Activated CD8-positive, alpha-beta T cell treated with anti-CD3 and anti-CD28 coated beads, Interleukin-2, amount 10 ng/mL, durations not matched to agents 7 days and 5 days (primary cell): ENCODE data around the gene NKAIN2. TPM values are rescaled to one million over a fixed set of nuclear protein-coding genes. Genes with fewer than 3 reads are reported as not detected.
"Not testable (repeated sequence)": the region's sequence is repeated elsewhere in the genome, so short reads cannot be mapped to it uniquely, and the experiment has no call there.

Experiments
- ATAC-seq: fragments of 150-1000 bp; cut with Tn5 transposase; one replicate; pipeline ENCODE4 v1.10.0; 2021; ENCODE audit warnings: moderate library complexity
- CTCF ChIA-PET: fragments of 350-600 bp; sonication (Branson Sonifier 250); formaldehyde crosslinking; loops from one replicate; lab custom pipeline; 2021; ENCODE audit warnings: antibody characterized with exemption; lab: Charles Lee
- POLR2A ChIA-PET: fragments of 350-600 bp; sonication (Branson Sonifier 250); formaldehyde crosslinking; loops from one replicate; lab custom pipeline; 2021; ENCODE audit warnings: antibody characterized with exemption; lab: Charles Lee
- DNase-seq: peaks from one replicate; pipeline ENCODE4 v3.0.0-alpha.2; 2020
- H3K27ac Mint-ChIP-seq: one replicate; pipeline ENCODE4 v1.8.0; 2021; ENCODE audit warnings: mild to moderate bottlenecking, mixed read lengths
- H3K27me3 Mint-ChIP-seq: one replicate; pipeline ENCODE4 v1.8.0; 2021; ENCODE audit warnings: low read depth, mixed read lengths
- H3K36me3 Mint-ChIP-seq: one replicate; pipeline ENCODE4 v1.8.0; 2021; ENCODE audit warnings: low read depth, mixed read lengths
- H3K4me1 Mint-ChIP-seq: one replicate; pipeline ENCODE4 v1.8.0; 2021; ENCODE audit warnings: low read depth, mixed read lengths
- H3K4me3 Mint-ChIP-seq: one replicate; pipeline ENCODE4 v1.8.0; 2021; ENCODE audit warnings: mild to moderate bottlenecking, mixed read lengths
- H3K9me3 Mint-ChIP-seq: one replicate; pipeline ENCODE4 v1.8.0; 2022; ENCODE audit warnings: mixed read lengths; ENCODE audit not compliant: insufficient read depth
- total RNA-seq, 2 experiments: library from RNA; stranded (reverse); gene quantifications; one replicate each; pipeline ENCODE4 v1.2.3, GENCODE V29; 2021

NKAIN2 gene
- total RNA-seq, 2 experiments from 2014 or later: not detected

GRCh38 chr6:124400261-124400999 lies 596.8 kb downstream of the NKAIN2 start:
- no peak overlapping the region for H3K27ac Mint-ChIP-seq
- POLR2A ChIA-PET: no interaction called here
- CTCF ChIA-PET: no interaction called here
- ATAC-seq (no peak), DNase-seq (no peak)
- no peak overlapping the region for H3K4me3 Mint-ChIP-seq
- no peaks in the 10 kb centered on the region for H3K36me3 Mint-ChIP-seq
- no peaks in the 10 kb centered on the region for H3K4me1 Mint-ChIP-seq
- no peaks in the 10 kb centered on the region for H3K27me3 Mint-ChIP-seq
- no peaks in the 10 kb centered on the region for H3K9me3 Mint-ChIP-seq

DNA sequence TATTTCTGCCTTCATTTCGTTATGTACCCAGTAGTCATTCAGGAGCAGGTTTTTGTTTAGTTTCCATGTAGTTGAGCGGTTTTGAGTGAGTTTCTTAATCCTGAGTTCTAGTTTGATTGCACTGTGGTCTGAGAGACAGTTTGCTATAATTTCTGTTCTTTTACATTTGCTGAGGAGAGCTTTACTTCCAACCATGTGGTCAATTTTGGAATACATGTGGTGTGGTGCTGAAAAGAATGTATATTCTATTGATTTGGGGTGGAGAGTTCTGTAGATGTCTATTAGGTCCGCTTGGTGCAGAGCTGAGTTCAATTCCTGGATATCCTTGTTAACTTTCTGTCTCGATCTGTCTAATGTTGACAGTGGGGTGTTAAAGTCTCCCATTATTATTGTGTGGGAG lies 606.8 kb downstream of the NKAIN2 start:
- CTCF ChIA-PET, H3K4me1 Mint-ChIP-seq, H3K27ac Mint-ChIP-seq, H3K36me3 Mint-ChIP-seq, H3K27me3 Mint-ChIP-seq, ATAC-seq, POLR2A ChIA-PET, H3K4me3 Mint-ChIP-seq, DNase-seq: not testable (repeated sequence)
- H3K9me3 Mint-ChIP-seq: peaks cover 10% of the 10 kb centered on the region

DNA sequence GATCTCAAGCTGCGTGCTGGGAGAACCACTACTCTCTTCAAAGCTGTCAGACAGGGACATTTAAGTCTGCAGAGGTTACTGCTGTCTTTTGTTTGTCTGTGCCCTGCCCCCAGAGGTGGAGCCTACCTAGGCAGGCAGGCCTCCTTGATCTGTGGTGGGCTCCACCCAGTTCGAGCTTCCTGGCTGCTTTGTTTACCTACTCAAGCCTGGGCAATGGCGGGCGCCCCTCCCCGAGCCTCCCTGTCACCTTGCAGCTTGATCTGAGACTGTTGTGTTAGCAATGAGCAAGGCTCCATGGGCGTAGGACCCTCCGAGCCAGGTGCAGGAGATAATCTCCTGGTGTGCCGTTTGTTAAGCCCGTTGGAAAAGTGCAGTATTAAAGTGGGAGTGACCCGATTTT lies 609.0 kb downstream of the NKAIN2 start:
- DNase-seq, H3K36me3 Mint-ChIP-seq, ATAC-seq, H3K4me1 Mint-ChIP-seq, H3K27ac Mint-ChIP-seq, POLR2A ChIA-PET, H3K27me3 Mint-ChIP-seq, CTCF ChIA-PET, H3K4me3 Mint-ChIP-seq: not testable (repeated sequence)
- H3K9me3 Mint-ChIP-seq: peaks cover 10% of the 10 kb centered on the region

GRCh38 chr6:124420116-124420840 lies 616.6 kb downstream of the NKAIN2 start:
- Mint-ChIP-seq H3K27ac (no peak overlapping the region), H3K27me3 (no peaks in the 10 kb centered on the region), H3K36me3 (no peaks in the 10 kb centered on the region), H3K4me3 (no peak overlapping the region), H3K4me1 (no peaks in the 10 kb centered on the region), H3K9me3 (no peaks in the 10 kb centered on the region)
- POLR2A ChIA-PET: no interaction called here
- CTCF ChIA-PET: no interaction called here
- ATAC-seq: no peak
- no peak for DNase-seq

- Mint-ChIP-seq H3K4me1 (no peaks in the 10 kb centered on the region), H3K27me3 (no peaks in the 10 kb centered on the region), H3K27ac (no peak overlapping the region), H3K4me3 (no peak overlapping the region), H3K9me3 (peaks cover 3% of the 10 kb centered on the region), H3K36me3 (no peaks in the 10 kb centered on the region)
- ChIA-PET POLR2A (no interaction called here), CTCF (no interaction called here)
- DNase-seq (no peak), ATAC-seq (no peak)
Observed at GRCh38 chr6:124423621-124424020, 620.0 kb downstream of the NKAIN2 start.

GRCh38 chr6:124430740-124431318 lies 627.2 kb downstream of the NKAIN2 start:
- ChIA-PET CTCF (no interaction called here), POLR2A (no interaction called here)
- no peaks in the 10 kb centered on the region for H3K4me1 Mint-ChIP-seq
- no peak overlapping the region for H3K27ac Mint-ChIP-seq
- H3K27me3 Mint-ChIP-seq: no peaks in the 10 kb centered on the region
- H3K9me3 Mint-ChIP-seq: peaks cover 3% of the 10 kb centered on the region
- H3K4me3 Mint-ChIP-seq: no peak overlapping the region
- no peak for ATAC-seq
- no peak for DNase-seq
- no peaks in the 10 kb centered on the region for H3K36me3 Mint-ChIP-seq

- ChIA-PET CTCF (no interaction called here), POLR2A (no interaction called here)
- ATAC-seq (no peak), DNase-seq (no peak)
- no peaks in the 10 kb centered on the region for H3K27me3 Mint-ChIP-seq
- no peaks in the 10 kb centered on the region for H3K36me3 Mint-ChIP-seq
- no peak overlapping the region for H3K4me3 Mint-ChIP-seq
- no peaks in the 10 kb centered on the region for H3K4me1 Mint-ChIP-seq
- no peak overlapping the region for H3K27ac Mint-ChIP-seq
- H3K9me3 Mint-ChIP-seq: peaks cover 3% of the 10 kb centered on the region
Observed at GRCh38 chr6:124432620-124433019, 629.0 kb downstream of the NKAIN2 start.

DNA sequence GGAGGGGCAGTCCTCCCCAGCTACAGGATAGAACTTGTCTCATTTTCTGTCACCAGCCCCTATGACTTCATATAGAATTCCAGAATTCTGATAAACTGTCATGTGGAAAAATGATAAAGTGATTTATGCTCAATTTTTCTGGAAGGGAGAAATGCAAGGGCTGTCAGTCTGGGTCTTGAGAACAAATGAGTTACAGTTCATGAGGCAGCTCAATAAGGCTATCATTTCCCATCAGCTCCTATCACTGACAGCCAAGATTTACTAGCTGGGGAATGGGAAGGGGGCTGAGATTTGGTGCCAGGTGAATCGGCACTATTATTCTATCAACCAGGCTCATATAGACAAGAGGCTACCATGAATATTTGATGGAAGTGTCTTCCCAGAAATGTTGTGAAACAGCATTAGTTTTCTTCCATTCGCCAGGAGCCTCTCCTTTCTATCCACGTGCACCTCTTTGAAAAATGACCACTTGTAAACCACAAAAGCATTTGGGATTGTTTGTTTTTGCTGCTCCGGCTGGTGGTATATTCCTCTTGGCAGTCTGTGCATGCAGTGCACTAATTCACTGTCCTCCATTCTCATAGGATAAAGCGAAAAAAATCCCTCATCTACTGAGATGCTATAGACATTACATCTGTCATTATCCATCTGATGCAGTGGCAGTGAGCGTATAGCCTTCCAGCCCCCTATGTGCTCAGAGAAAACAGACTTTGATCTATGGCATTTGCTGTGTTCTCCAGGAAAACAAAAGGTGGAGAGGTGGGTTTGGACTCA lies 629.9 kb downstream of the NKAIN2 start:
- CTCF ChIA-PET: no interaction called here
- H3K4me3 Mint-ChIP-seq: no peak overlapping the region
- H3K36me3 Mint-ChIP-seq: no peaks in the 10 kb centered on the region
- DNase-seq: no peak
- POLR2A ChIA-PET: no interaction called here
- no peak for ATAC-seq
- no peaks in the 10 kb centered on the region for H3K9me3 Mint-ChIP-seq
- no peaks in the 10 kb centered on the region for H3K27me3 Mint-ChIP-seq
- H3K27ac Mint-ChIP-seq: no peak overlapping the region
- no peaks in the 10 kb centered on the region for H3K4me1 Mint-ChIP-seq

DNA sequence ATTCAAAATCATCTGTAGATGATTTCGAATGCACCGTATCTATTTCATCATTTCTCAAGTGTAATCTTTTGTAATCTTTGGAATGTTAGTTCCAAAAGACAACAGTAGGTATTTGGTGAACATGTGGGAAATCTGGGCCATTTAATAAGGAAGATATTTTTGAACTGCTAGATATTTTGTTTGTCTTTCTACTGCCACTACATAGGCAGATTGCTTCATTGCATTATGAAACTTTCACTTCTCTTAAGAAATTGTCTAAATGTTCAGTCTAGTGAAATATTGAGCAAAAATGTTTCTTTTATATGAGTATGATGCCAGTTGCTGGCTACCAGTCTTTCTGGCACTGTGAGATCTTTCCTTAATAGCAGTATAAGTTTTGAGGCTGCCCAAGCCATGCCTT lies 630.8 kb downstream of the NKAIN2 start:
- no peak for ATAC-seq
- no peaks in the 10 kb centered on the region for H3K4me1 Mint-ChIP-seq

GRCh38 chr6:124436803-124437202 lies 633.1 kb downstream of the NKAIN2 start:
- Mint-ChIP-seq H3K27me3 (no peaks in the 10 kb centered on the region), H3K4me3 (no peak overlapping the region), H3K36me3 (no peaks in the 10 kb centered on the region), H3K27ac (no peak overlapping the region), H3K4me1 (no peaks in the 10 kb centered on the region), H3K9me3 (peaks cover 7% of the 10 kb centered on the region)
- POLR2A ChIA-PET: no interaction called here
- ATAC-seq: no peak
- CTCF ChIA-PET: no interaction called here
- no peak for DNase-seq

More for the DNA sequence above, 630.8 kb downstream of the NKAIN2 start:
- Mint-ChIP-seq H3K36me3 (no peaks in the 10 kb centered on the region), H3K4me3 (no peak overlapping the region), H3K27ac (no peak overlapping the region), H3K9me3 (peaks cover 4% of the 10 kb centered on the region), H3K27me3 (no peaks in the 10 kb centered on the region)
- ChIA-PET CTCF (no interaction called here), POLR2A (no interaction called here)
- no peak for DNase-seq

GRCh38 chr6:124438546-124439065 lies 634.9 kb downstream of the NKAIN2 start:
- CTCF ChIA-PET: no interaction called here
- H3K27ac Mint-ChIP-seq: no peak overlapping the region

More at GRCh38 chr6:124438546-124439065, 634.9 kb downstream of the NKAIN2 start:
- no peaks in the 10 kb centered on the region for H3K36me3 Mint-ChIP-seq
- DNase-seq: no peak
- ATAC-seq: no peak
- no peak overlapping the region for H3K4me3 Mint-ChIP-seq
- peaks cover 7% of the 10 kb centered on the region for H3K9me3 Mint-ChIP-seq
- H3K4me1 Mint-ChIP-seq: no peaks in the 10 kb centered on the region
- H3K27me3 Mint-ChIP-seq: no peaks in the 10 kb centered on the region
- POLR2A ChIA-PET: no interaction called here
